Right forelimb (tissue), 1 donor: ENCODE measurements around the gene SFXN3.
A peak's percentile ranks its signal among the peaks of the same experiment; 100 is the strongest.

Experiments used
- DNase-seq: peaks from one replicate; pipeline ENCODE4 v3.0.0-alpha.2; 2018

SFXN3 gene

DNA sequence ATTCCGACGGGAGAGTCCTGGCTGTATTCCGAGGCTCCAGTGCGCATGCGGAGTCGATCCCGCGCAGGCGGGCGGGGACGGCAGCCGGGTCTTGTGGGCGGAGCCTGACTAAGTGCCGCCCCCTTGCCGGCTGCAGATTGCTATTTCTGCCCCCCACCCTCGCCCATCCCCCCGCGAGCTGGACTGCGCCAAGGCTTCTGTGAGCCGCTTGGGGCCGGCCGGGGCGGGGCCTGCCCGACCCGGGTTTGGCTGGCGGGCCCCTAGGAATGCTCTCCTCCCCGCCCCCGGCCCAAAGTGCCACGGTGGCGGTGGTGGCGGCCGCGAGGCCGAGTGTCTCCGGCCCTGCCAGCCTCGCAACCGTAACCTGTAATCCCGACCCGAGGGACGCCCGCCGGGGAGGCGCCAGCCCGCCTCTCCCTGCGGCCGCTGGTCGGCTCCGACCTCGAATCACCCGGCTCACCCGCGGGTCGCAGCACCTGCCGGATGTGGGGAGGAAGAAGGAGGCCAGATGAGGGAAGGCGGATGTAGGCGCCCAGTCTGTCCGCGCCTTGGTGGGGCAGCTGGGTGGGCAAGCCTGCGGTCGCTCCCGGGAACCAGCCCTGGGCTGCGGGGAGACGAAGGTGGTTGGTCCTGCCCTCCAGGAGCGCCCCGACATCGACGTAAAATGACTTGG, 30.1 kb downstream of the SFXN3 start:
- DNase-seq, result peak; percentile 98

GRCh38 chr10:101061624-101062231, 30.7 kb downstream of the SFXN3 start, which contains the start of gene KAZALD1:
KAZALD1 (plus strand) TSS chr10:101061989; CDS start chr10:101062593, 604 bp downstream.
- DNase-seq, result peak; percentile 93

DNA sequence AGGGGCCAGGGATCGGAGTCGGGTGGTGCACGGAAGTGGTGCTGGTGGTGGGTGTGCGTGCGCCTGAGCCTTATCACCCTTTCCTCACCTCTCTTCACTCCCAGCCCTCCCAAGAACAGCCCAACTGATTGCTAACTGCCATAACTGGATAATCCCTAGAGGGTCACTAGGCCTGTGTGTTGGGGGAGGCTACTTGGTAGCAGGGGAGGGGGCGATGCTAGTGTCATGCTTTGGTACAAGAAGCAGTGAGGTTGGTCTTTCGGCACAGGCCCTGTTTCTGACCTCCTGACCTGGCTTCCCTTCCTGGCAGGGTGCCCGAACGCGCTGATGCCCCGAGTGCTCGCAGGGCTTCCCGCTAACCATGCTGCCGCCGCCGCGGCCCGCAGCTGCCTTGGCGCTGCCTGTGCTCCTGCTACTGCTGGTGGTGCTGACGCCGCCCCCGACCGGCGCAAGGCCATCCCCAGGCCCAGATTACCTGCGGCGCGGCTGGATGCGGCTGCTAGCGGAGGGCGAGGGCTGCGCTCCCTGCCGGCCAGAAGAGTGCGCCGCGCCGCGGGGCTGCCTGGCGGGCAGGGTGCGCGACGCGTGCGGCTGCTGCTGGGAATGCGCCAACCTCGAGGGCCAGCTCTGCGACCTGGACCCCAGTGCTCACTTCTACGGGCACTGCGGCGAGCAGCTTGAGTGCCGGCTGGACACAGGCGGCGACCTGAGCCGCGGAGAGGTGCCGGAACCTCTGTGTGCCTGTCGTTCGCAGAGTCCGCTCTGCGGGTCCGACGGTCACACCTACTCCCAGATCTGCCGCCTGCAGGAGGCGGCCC, 31.4 kb downstream of the SFXN3 start:
- DNase-seq, result peak; percentile 76

DNA sequence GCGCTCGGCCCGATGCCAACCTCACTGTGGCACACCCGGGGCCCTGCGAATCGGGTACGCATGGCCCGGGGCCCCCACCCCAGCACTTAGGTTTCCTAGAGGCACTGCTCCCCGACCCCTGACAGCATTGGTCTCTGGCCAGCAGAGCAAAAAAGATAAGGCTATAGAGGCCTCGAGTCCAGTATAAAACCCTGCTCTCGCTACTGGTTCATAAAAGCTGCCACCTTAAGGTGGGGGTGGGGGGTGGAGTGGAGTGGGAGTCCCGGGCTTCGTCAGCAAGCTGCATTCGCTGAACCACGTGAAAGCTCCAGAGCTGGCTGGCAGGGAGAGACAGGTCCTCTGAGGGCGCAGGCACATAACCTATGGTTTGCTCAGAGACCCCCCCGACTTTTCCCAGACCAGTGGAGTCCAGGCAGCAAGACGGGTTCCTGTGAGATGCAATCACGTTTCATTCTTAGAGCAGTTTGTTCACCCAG, 32.1 kb downstream of the SFXN3 start:
- no peak for DNase-seq

DNA sequence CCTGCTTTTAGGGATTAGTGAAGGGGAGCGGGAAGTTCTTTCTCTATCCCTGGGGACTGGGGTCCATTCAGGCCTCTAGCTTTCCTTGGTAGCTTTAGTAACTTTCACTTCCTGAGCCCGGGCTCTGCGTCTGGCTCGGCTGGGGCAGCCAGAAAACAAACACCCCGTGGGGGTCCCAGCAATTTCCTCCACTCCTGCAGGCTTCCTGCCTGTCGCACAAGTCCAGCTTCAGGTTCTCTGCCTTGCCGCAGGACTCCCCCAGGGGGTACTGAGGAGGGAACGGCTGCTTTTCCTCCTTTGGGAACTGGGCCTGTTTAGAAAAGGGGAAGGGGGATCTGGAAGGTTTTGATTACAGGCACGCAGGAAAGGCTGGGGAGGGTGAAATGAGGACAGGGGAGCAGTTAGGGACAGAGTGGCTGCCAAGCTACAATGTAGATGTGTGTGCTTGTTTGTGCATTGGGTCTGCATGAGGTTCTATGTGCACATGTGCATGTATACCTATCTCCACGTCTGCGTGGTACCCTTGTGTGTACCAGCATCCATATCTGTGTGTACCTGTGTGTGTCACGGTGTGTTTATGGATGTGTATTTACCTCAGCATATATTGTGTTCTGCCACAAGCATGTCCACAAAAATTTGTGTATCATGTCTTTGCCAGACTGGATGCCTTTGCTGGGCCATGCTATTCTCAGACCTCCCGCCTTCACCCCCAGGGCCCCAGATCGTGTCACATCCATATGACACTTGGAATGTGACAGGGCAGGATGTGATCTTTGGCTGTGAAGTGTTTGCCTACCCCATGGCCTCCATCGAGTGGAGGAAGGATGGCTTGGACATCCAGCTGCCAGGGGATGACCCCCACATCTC, 32.7 kb downstream of the SFXN3 start:
- DNase-seq, result no peak

GRCh38 chr10:101064415-101065030, 33.5 kb downstream of the SFXN3 start:
- no peak for DNase-seq

DNA sequence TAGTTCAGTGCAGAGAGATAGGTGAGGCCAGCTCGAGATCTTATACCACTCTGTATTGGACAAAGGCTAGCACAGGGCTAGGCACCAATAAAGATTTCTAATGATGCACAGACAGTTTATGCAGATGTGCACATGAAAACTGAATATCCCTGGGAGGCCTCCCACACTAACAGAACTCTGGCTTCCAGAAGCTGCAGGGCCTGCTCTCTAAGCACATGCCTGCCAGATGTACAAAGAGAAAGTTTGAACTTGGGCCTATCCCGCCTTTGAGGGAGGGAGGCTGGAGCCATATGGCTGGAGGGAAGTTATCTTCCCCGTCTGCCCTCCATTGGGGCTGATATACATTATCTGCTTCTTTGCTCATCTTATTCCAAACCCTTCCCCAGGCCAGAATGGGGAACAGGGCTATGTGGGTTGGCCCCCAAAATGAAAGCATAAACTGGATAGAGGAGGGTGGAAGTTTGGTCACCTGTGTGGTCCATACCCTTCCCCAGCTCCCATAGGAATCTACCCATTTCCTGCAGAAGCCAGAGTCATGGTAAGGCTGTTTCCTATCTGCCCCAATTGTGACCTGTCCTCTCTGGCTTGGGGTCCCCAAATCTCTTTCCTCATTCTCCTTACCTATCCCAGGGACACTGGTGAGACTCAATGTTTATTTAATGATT, 34.6 kb downstream of the SFXN3 start:
- DNase-seq, result no peak

DNA sequence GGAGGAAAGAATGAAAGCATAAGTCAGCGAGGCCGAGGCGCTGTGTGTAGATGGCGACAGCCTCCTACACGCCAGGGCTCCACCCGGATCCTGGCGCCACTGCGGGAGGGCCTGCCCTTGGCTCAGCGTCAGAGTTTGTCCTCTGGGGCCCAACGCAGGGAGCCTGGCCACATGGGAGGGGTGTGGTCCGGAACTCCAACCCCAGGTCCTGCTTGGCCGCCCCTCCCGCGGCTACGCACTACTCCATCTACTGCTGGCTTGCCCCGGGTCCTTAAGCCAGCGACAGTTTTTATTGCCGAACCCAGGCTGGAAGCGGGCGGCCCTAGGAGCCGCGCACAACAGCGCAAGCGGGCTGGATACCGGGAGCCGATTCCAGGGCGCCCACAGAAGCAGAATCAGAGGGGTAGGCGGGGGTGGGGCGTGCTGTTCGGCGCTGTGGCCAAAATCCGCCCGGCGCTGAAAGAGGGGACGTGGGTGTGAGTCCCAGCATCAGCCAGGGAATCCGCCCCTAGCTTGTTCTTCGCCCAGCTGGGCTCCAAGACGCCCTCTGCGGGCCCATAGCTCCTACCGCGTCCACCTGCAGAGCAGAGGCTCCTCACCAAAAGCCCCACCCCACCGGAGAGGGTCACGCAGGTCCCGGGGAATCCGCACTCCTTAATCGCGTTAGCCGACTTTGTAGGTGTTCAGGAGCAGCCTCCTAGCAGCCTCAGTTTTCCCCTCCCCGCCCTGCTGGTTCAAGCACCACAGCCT, 35.3 kb downstream of the SFXN3 start:
- peak; percentile 71 for DNase-seq

GRCh38 chr10:101066896-101067355, 35.9 kb downstream of the SFXN3 start:
- DNase-seq, result peak; percentile 68

DNA sequence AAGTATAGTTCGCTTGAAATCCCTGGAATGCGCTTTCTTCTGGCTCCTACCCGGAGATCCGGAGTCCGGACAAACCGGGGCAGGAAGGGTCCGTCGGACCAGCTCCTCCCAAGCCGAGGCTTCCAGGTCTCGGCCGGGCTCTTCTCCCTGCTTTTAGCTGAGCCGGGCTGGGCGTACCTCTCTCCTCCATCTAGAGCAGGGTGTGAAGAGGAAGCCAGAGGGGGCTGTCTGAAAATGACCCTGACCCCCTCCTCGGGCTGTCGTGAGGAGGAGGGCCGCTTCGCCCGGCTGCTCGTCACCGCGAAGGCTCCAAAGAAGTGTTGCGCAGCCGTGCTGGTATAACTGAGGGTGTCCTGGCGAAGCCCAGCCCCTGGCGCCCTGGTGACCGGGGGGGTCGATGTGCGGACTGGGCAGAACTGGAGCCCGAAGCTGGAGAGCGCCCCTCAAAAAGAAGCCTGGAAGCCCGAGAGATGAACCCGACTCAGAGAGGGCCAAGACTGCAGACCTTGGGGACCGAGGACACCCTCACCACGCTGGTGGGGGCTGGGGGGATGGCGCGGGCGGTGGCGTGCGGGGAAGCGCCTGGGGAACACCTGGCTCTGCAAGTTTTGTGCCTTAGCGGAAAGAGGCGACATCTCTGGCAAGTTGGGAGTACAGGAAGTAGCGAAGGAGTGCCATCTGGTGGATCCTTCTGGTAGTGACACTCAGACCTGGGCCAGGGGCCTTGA, 36.5 kb downstream of the SFXN3 start:
- peak; percentile 90 for DNase-seq

GRCh38 chr10:101069441-101069840, 38.4 kb downstream of the SFXN3 start:
- DNase-seq, result no peak

- no peak for DNase-seq
These were observed 39.1 kb downstream of the SFXN3 start for GRCh38 chr10:101070098-101070497.

DNA sequence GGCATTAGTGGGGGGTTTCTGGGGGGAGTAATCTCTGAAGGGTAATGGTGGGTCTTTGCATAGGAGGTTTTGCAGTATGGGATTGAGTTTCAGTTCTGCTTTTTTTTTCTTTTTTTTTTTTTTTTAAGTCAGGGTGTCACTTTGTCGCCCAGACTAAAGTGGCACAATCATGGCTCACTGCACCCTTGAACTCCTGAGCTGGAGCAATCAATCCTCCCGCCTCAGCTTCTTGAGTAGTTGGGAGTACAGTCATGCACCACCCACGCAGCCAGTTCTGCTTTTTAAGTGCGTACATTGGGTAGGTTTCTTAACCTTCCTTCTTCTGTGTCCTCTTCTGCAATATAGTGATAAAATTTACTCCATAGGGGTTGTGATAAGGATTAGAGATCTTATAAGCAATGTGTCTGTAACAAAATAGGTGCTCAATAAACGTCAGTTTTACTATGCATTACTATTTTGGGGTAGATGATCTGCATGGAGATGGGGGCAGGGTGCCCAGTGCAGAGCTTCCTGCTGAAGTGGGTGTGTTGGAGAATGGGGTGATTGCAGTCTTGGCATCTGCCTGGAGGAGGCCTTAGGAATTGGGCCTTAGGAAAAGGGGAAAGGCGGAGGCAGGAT, 40.3 kb downstream of the SFXN3 start:
- DNase-seq, result no peak

- DNase-seq, result no peak
These were observed 40.9 kb downstream of the SFXN3 start for GRCh38 chr10:101071885-101072433.

DNA sequence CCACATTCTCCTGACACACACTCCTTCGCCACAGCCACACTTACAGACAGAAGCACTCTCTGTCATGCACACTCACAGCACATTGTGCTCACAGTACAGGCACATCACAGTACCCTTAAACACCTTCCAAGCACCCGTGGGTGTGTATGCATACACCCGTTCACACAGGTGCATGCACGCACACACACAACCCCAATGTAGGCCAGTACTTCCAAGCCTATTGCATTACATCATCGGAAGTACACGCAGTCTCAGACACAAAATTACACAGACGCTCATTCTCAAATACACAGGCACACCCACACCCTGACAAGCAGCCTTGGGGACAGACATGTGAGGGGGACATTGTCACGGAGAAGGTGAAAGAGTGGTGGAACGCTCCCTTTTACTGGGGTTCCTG, 41.9 kb downstream of the SFXN3 start:
- DNase-seq, result no peak

GRCh38 chr10:101073631-101074030, 42.6 kb downstream of the SFXN3 start:
- DNase-seq, result no peak

DNA sequence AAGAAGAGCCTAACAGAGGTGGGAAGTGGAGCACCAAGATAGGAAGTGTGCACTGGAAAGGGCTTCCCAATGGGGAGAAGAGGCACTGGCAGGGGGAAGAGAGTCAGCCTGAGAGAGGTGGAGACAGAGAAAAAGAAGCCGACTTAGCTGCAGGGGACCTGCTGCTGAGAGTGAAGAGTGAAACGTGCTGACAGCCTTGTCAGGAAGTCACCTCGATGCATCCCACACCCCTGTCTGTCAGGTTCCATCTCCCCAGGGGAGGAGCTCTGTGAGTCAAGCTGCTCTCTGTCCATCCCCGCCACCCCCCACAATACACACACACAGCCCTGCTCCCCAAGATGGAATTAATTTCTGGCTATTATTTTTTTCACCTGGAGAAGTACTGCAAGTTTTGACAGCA, 44.7 kb downstream of the SFXN3 start:
- DNase-seq, result no peak

- DNase-seq, result no peak
These were observed 45.6 kb downstream of the SFXN3 start for GRCh38 chr10:101076630-101077029.

- no peak for DNase-seq
These were observed 48.8 kb downstream of the SFXN3 start for GRCh38 chr10:101079874-101080273.
